Measurements from ENCODE around the gene PHTF1.
"Not testable (repeated sequence)": the region's sequence is repeated elsewhere in the genome, so short reads cannot be mapped to it uniquely, and the experiment has no call there.

Gene PHTF1

GRCh38 chr1:113777561-113777960 is 18.3 kb upstream of the PHTF1 start:
- DNase-seq, result no peak

- DNase-seq, result no peak
Observed at GRCh38 chr1:113770031-113770430, 10.7 kb upstream of the PHTF1 start.

- no peak for DNase-seq
Observed at GRCh38 chr1:113769601-113769970, 10.3 kb upstream of the PHTF1 start.

GRCh38 chr1:113768916-113769600 is 9.8 kb upstream of the PHTF1 start:
- no peak for DNase-seq

GRCh38 chr1:113765306-113766230 is 6.3 kb upstream of the PHTF1 start:
- no peak for DNase-seq

- no peak for DNase-seq
Observed at GRCh38 chr1:113763661-113764060, 4.4 kb upstream of the PHTF1 start.

GRCh38 chr1:113761937-113762336 is 2.7 kb upstream of the PHTF1 start:
- DNase-seq, result no peak

- DNase-seq, result no peak
Observed at GRCh38 chr1:113760102-113761080, 1.1 kb upstream of the PHTF1 start.

- DNase-seq, result peak; percentile 61 to 67
Observed at GRCh38 chr1:113758631-113759332, 504 bp downstream of the PHTF1 start.

GRCh38 chr1:113756461-113756860 is 2.8 kb downstream of the PHTF1 start:
- no peak for DNase-seq

GRCh38 chr1:113753333-113753732 is 6.0 kb downstream of the PHTF1 start:
- DNase-seq, result not testable (repeated sequence)

GRCh38 chr1:113751516-113751915 is 7.8 kb downstream of the PHTF1 start:
- no peak for DNase-seq

GRCh38 chr1:113751114-113751513 is 8.2 kb downstream of the PHTF1 start:
- DNase-seq, result no peak

GRCh38 chr1:113749402-113749801 is 9.9 kb downstream of the PHTF1 start:
- DNase-seq, result no peak

GRCh38 chr1:113747376-113747775 is 11.9 kb downstream of the PHTF1 start:
- DNase-seq, result no peak

GRCh38 chr1:113745425-113745824 is 13.9 kb downstream of the PHTF1 start:
- no peak for DNase-seq

- no peak for DNase-seq
Observed at GRCh38 chr1:113744114-113744513, 15.2 kb downstream of the PHTF1 start.

GRCh38 chr1:113742515-113742914 is 16.8 kb downstream of the PHTF1 start:
- no peak for DNase-seq

- DNase-seq, result no peak
Observed at GRCh38 chr1:113734357-113735055, 24.8 kb downstream of the PHTF1 start.

GRCh38 chr1:113732802-113733201 is 26.5 kb downstream of the PHTF1 start:
- DNase-seq, result no peak

- no peak for DNase-seq
Observed at GRCh38 chr1:113721010-113721409, 38.3 kb downstream of the PHTF1 start.

- DNase-seq, result not testable (repeated sequence)
Observed at GRCh38 chr1:113718621-113719020, 40.7 kb downstream of the PHTF1 start.

All from stimulated activated CD4-positive, alpha-beta T cell treated with anti-CD3 and anti-CD28 coated beads, Interleukin-2, amount 100 ng/mL, for 24 hours (primary cell).